Fibroblast of skin of left quadriceps (primary cell): ENCODE measurements around the gene OBP2A.

Experiments used
- DNase-seq, 2 experiments: peaks; one replicate each; pipeline ENCODE4 v3.0.0-alpha.2; 2013; ENCODE audit warnings: low read depth in 2 of 2

Gene OBP2A

DNA sequence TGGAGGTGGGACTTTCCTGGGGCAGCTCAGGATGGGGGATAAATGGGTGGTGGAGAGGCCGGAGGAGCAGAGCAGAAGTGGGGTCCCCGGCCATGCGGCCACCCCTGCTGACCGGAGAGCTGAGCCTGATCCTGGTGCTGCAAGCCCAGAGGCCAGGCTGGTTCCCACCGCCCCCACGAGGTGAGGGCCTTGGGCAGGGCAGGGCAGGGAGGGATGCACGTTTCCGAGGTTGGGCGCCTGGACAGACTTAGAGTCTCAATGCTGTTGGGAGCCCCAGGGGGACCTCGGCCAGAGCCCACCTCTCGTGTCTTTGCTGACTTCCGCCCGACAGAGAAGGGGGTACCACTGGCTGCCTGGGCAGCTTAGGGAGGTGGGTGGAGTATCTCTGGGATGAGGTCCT lies 5.5 kb downstream of the OBP2A start:
- no peak for DNase-seq

DNA sequence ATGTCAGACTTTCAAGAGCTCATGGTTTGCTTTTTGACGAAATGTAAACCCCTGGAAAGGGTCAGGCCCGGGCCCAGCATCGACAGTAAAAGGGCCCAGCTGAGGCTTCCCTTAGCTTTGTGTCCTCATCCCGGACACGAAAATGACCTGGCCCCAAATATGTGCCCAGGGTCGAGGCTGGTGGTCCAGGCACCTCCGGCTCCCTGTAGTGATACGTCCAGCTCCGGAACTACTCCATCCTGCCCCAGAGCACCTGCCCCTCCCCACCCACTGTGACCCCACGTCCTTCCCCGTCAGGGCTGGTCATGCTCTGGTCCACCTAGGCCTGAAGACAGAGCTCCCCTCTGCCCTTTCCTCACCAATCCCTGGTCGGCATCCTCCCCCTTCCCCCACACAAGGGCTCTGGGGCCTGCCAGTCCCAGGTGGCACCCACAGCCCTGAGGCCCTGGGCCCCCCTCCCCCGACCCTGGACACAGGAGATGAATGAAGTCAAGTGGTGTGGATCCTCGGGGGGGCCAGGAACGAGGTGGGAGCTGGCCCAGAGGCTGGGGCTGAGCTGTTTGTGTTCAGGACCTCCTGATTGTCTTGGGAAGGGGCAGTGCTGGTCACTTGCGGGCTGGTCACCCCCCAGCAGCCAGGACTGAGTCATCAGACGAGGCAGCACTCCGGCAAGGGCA lies 6.2 kb downstream of the OBP2A start:
- no peak for DNase-seq

DNA sequence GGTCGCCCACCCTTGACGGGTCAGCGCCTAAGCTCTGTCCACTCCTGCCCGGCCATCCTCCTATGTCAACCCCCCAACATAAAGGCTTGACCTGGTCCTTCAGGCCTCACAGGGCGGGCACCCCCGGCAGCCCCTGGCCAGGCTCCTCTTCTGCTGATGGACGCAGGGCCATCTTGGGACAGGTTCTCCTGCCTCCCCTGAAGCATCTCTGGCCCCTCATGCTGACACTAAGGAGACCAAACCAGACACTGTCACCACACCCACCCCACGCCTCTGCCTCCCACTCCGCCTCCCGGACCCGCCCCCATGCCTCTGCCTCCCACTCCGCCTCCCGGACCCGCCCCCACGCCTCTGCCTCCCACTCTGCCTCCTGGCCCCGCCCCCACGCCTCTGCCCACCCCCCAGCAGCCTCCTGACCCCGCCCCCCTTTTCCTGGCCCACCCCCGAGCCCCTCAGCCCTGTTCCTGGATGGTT lies 6.8 kb downstream of the OBP2A start:
- DNase-seq, result no peak

DNA sequence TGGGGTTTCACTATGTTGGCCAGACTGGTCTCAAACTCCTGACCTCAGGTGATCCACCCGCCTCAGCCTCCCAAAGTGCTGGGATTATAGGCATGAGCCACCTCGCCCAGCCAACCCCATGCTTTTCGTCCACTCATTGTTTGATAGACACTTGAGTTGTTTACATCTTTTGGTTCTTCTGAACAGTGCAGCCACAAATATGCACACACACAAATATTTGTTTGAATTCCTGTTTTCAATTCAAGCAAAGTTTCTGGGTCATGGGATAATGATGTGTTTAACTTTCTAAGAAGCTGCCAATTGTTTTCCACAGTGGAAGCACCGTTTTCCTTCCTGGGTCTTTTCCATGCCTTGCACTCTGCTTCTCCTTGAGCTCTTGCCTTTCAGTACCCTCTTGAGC lies 8.8 kb downstream of the OBP2A start:
- no peak for DNase-seq

DNA sequence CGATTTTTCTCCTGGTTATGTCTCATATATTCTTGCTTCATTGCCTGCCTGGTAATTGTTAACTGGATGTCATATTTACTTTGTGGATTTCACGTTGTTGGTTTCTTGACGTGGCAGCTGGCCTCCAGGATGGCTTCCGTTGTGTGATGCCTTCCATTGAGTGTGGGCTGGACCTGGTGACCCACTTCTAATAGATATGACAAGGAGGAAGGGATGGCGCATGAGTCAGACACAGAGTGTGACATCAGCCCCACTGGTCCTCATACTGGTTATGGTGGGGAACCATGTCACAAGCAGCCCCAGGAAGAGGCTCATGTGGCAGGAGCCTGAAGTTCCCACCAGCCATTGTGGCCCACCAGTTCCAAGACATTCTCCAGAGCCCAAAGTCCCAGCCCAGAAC lies 9.3 kb downstream of the OBP2A start:
- no peak for DNase-seq

DNA sequence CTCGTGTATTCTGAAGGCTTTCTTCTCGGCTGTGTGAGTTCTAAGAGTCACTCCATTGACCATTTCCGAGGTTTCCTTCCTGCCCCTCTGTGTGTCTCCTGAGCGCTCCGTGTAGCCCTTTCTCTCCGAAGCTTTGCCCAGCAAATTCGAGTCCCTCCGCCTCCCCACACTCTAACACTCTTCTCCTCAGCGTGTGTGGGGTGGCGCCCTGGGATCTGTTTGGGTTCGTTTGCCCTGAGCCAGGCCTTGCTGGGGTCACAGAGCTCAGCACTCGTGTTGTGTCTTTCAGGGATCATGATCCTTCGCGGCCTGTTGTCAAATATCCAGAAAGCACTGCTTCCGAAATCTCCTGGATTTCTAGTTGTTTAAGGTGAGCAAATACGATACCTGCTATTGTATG lies 10.0 kb downstream of the OBP2A start:
- no peak for DNase-seq

DNA sequence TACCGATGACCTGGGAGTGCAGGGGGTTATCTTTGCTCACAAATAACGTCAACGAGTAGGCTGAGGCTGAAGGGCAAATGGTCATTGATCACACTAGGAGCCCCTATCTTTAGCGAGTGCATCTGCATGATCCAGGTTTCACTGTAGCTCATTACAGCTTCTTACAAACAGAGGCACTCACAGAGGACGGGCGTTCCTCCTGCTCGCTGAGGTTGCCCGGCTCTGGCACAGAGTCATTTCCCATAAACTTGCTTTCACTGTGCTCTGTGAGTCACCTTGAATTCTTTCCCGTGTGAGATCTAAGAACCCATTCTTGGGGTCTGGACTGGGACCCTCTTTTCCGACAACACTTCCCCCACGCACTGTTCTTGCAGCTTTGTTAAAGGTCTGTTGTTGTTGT lies 13.7 kb downstream of the OBP2A start:
- DNase-seq, result no peak

DNA sequence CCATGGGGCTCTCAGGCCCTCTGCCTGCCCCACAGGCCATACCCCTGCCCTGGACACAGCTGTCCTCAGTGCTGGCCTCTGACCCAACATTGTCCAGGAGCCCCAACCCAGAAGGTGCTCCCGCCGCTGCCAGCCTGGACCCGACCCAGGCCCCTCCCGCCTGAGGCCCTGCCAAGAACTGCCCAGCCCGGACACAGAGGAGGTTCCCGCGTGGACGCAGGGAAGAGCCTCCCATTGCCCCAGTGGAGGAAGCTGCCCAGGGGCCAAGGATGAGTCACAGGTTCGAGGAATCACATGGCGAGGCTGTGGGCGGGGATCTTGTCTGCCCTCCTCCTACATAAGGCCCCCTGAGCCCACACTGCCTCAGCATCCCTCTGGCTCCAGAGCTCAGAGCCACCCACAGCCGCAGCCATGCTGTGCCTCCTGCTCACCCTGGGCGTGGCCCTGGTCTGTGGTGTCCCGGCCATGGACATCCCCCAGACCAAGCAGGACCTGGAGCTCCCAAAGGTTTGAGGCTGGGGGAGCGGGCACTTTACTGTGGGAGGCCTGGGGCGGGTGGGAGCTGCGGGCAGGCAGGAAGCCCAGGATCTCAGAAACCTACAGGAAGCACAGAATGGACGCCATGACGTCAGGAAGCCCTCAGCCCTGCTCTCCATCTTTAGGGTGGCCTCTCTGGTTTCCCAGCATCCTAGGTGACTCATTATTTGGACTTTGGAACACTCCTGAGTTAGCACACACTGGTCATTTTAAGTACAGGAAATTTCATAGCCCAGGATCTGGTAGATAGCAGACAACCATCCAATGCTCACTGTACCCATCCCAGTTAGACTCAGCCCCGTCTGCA lies 15.7 kb downstream of the OBP2A start, which contains the start of gene PAEP:
Gene PAEP (plus strand): TSS at position 366 of the 844 bp plus-strand sequence.
- DNase-seq, result no peak

DNA sequence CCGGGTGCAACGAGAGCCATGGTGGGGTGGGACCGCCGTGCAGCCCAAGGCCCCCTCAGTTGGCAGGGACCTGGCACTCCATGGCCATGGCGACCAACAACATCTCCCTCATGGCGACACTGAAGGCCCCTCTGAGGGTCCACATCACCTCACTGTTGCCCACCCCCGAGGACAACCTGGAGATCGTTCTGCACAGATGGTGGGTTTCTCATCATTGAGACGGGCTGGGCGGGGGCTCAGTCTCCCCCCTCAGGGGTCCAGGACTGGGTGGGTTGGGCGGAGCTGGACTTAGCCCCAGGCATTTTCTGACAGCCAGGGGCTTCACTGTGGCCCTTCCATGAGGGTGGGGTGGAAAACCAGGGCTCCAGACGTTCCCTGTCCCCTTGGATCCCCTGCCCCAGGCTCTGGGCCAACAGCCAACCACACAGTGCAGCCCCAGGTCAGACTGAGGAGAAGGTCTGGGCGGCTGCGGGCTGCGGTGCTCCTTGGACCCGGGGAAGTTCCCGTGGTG lies 16.4 kb downstream of the OBP2A start:
- DNase-seq, result no peak

DNA sequence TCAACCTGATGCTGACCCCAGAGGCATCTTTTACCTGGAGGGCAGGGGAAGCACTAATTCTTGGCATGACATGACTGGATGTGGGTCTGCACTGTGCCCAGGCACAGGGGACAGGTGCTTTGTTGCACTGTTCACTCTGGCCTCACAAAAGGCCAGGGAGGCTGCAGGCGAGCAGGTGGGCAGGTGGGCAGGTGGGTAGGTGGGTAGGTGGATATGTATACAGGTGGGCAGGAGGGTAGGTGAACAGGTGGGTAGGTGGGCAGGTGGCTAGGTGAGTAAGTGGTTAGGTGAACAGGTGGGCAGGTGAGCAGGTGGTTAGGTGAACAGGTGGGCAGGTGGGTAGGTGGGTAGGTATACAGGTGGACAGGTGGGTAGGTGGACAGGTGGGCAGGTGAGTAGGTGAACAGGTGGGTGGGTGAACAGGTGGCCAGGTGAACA lies 17.1 kb downstream of the OBP2A start:
- no peak for DNase-seq

DNA sequence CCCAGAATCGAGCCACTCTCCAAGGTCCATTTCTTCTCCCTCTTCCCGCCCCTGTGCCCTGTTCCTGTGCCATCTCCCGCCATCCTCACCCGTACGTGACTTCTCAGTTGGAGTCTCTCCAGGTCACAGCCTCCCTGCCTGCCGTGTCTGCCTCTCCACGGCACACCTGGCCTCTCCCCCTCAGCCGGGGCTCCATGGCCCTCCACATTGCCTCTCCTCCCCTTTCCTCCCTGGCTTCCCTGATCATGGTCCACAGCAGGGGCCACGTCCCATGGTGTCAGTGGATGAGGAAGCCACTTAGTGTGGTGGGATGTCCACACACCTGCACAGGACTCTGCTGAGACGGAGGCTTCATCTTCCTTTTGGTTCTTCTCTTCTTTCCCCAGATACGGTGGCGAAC lies 17.9 kb downstream of the OBP2A start:
- DNase-seq, result no peak

DNA sequence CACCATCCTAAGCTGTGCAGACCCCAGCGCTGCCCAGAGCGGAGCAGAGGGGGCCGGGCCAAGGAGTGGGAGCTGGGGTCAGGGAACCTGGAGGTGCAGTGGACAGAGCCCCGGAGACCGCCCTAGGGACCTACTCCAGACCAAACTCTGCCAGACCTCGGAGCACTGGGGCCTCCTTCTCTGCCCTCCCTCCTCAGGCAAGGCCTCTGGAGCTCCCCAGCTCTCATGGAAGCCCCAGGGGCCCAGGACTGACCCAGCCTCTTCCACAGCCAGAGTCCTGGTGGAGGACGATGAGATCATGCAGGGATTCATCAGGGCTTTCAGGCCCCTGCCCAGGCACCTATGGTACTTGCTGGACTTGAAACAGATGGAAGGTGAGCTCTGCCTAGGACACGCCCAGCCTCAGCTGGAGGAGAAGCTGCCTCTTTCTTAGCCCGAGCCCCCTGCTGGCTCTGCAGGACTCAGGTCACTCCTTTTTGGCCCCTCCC lies 19.3 kb downstream of the OBP2A start:
- DNase-seq, result no peak

DNA sequence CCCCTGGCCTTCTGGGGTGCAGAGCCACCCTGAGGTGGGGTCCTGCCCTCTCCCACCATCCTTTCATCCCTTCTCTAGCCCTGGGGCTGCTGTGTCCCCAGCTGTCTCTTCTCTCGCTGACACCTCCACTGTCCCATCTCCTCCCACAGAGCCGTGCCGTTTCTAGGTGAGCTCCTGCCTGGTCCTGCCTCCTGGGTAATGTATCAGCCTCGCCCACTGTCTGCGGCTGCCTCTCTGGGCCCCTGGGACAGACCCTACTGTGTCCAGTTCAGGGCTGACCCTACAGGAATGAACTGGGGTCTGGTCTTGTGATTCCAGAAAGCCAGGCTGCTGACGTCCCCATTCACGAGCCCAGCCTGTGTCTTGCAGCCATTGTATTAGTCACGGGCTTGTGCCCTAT lies 19.7 kb downstream of the OBP2A start:
- DNase-seq, result no peak

DNA sequence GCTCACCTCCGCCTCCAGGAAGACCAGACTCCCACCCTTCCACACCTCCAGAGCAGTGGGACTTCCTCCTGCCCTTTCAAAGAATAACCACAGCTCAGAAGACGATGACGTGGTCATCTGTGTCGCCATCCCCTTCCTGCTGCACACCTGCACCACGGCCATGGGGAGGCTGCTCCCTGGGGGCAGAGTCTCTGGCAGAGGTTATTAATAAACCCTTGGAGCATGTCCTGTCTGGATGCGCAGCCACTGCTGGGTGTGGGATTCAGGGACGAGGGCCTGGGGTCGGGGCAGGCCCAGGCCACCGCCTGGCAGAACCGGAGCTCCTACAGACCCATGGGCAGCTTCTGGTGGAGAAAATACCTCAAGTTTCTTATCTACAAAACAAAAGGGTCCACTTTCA lies 20.6 kb downstream of the OBP2A start:
- DNase-seq, result no peak

DNA sequence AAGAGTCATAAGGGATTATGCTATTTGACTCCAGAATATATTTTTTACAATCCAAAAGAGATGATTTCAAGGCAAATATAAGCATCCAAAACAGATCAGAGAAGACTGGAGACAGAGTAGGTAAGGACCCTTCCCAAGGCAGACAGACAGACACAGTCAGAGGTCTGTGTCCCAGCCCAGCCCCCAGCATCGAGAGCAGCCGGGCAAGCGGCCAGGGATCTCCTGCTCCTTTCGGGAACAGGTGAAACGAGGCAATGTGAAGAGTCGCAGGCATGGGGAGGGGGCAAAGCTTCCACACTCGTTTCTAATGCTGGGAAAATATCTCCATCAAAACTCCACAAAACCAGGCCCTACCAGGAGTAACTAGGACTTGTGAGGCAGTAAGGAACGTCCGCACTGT lies 21.4 kb downstream of the OBP2A start:
- no peak for DNase-seq

DNA sequence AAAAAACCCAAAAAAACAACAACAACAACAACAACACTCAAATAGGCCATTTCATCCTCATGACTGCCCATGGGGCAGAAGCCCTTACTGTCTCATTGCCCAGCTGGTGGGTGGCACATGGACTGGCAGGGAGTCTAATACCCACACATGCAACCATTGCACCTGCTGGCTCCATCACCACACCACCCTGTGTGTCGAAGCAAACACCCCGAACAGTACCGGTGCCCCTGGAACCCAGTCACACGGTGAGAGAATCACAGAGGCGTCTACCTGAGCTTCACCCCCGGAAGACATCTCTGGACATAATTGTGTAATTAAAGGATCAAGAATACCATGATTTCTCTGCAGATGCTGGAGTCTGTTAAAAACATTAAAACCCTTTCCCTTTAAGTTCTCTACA lies 22.1 kb downstream of the OBP2A start:
- no peak for DNase-seq

DNA sequence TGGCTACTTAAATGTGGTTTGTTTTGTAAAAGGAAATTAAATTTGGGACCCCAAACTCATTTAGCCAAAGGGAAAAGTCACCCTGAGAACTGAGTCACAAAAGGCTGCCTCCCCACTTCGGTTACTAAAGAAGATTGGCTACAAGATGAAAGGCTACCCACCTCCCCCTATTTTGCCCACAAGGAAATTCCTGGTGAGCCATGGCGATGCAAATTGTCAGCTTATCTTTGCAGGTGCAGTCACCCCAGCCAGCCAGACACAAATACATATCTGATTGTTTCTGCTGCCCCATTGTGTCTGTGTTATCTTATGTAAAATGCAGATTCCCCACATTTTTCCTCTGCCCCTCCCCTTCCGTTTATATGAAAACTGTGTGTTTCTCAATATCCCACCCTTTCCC lies 24.5 kb downstream of the OBP2A start:
- no peak for DNase-seq

DNA sequence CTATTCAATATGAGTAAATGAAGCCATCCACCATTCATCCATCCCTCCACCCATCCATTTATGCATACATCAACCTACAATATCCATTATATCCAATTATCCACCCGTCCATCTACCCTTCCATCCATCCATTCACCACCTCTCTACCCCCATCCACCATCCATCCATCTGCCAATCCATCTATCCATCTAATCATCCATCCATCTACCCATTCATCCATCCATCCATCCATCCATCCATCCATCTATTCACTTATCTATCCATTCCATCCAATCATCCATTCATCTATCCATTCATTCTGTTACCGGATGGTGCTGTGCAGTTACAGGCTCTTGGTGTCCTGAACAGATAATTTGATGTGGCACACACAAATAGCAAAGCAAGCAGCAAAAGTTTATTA lies 26.3 kb downstream of the OBP2A start:
- DNase-seq, result no peak

DNA sequence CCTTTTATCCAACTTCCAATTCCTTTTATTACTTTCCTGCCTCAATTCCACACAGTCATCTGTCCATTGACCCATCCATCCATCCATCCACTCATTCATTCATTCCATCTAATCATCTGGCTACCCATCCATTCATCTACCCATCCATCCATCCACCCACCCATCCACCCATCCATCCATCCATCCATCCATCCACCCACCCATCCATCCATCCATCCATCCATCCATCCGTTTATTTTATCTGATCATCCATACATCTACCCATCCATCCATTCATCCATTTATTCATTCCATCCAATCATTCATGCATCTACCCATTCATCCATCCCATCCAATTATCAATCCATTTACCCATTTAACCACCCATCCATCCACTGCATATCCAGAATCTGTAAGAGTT lies 27.2 kb downstream of the OBP2A start:
- DNase-seq, result no peak

DNA sequence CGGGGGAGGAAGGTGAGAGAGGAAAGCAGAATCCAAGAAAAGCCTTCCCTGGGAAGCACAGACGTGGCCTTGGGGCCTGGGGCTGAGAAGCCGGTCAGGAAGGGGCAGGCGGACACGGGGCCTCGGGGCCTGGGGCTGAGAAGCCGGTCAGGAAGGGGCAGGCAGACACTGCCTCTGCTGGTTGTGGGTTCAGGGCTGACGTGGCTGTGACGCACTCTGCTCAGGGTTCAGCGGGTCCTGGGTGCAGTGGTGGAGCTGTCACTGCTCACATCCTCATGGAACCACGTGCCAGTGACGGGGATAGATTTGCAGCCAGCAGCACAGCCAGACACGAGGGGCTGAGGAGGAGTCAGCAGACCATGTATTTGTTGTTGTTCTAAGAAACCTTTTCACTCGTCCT lies 28.4 kb downstream of the OBP2A start:
- DNase-seq, result no peak

DNA sequence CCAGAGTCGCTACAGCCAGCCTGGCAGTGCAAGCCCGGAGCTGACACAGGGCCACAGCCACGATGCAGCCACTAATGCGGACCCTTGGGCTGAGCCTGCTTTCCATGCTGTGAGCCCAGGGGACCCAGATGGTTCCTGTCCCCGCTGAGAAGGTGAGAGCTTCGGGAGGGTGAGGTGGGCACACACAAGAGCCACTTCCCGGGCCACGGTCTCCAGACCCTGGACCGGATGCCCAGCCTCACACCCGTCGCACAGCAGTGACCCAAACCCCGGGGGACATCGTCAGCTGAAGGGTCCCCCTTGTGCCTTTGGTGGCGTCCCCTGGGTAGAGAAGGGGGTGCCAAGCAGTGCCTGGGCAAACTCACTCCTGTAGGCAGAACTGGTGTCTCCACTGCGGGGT lies 29.0 kb downstream of the OBP2A start:
- no peak for DNase-seq

DNA sequence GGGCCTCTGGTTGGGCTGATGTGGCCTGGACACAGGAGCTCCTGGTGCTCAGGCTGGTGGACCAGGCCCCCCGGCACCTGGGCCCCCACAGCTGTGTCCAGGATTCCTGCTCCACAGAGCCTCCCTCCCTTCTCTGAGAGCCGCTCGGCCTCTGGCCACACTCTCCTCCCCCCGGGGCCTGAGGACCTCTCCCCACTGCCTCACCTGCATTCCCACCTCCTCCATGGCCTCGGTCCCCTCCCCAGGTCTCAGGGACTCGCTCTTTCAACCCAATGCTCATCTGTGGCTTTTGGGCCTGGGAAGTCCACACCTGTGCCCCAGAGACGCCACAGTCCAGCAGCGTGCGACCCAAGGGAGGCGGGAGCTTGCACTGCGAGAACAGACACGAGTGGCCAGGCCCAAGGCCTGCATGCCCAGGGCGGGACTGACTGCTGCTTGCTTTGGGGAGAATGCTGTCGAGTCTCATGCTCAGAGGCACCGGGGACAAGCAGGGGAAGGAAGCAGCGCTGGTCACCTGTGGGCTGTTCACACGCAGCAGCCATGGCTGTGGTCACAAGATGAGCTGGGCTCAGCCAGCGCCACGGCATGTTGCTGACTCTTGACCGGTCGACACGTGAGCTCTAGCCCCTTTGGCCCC lies 30.2 kb downstream of the OBP2A start:
- DNase-seq, result no peak
